Inflammatory macrophage (primary cell): Measurements from ENCODE around the gene PIGK.
"Not testable (repeated sequence)": the region's sequence is repeated elsewhere in the genome, so short reads cannot be mapped to it uniquely, and the experiment has no call there.

Experiments used
- DNase-seq, 2 donors: peaks; one replicate each; pipeline ENCODE4 v3.0.0-alpha.2; 2020 to 2022
- total RNA-seq, 18 experiments: gene quantifications; one replicate each; lab custom pipeline; 2026; ENCODE audit warnings: mixed read lengths in 6 of 18, inconsistent platforms in 2 of 18; lab: John Stamatoyannopoulos, UW

Gene PIGK
- total RNA-seq, result 25.4 to 80.4 (median 53.4) reads per million in 18 experiments

- peak; percentile 89 for DNase-seq
Measured at GRCh38 chr1:77219166-77219887, at the start of gene PIGK. TSS of gene PIGK (minus strand) at chr1:77219430. CDS start at chr1:77219402, 28 bp downstream.

GRCh38 chr1:77267035-77267434 lies 47.8 kb upstream of the PIGK start:
- DNase-seq, result no peak

GRCh38 chr1:77265180-77265579 lies 46.0 kb upstream of the PIGK start:
- DNase-seq, result no peak

GRCh38 chr1:77263708-77264107 lies 44.5 kb upstream of the PIGK start:
- no peak for DNase-seq

- no peak for DNase-seq
Measured at GRCh38 chr1:77253211-77253610, 34.0 kb upstream of the PIGK start.

- no peak for DNase-seq
Measured at GRCh38 chr1:77250126-77250525, 30.9 kb upstream of the PIGK start.

- no peak for DNase-seq
Measured at GRCh38 chr1:77245830-77246229, 26.6 kb upstream of the PIGK start.

- DNase-seq, result no peak
Measured at GRCh38 chr1:77239311-77239710, 20.1 kb upstream of the PIGK start.

GRCh38 chr1:77238462-77238861 lies 19.2 kb upstream of the PIGK start:
- peak; percentile 27 to 40 for DNase-seq

GRCh38 chr1:77234943-77235342 lies 15.7 kb upstream of the PIGK start:
- DNase-seq, result no peak

GRCh38 chr1:77234096-77234495 lies 14.9 kb upstream of the PIGK start:
- no peak for DNase-seq

- no peak for DNase-seq
Measured at GRCh38 chr1:77232829-77233228, 13.6 kb upstream of the PIGK start.

- no peak for DNase-seq
Measured at GRCh38 chr1:77230051-77230450, 10.8 kb upstream of the PIGK start.

- DNase-seq, result no peak
Measured at GRCh38 chr1:77228836-77229235, 9.6 kb upstream of the PIGK start.

- peak; percentile 42 to 48 for DNase-seq
Measured at GRCh38 chr1:77227381-77227780, 8.2 kb upstream of the PIGK start.

GRCh38 chr1:77222496-77222895 lies 3.3 kb upstream of the PIGK start:
- DNase-seq, result no peak

GRCh38 chr1:77220687-77221463 lies 1.6 kb upstream of the PIGK start:
- DNase-seq, result no peak

- DNase-seq, result no peak
Measured at GRCh38 chr1:77218477-77219165, 609 bp downstream of the PIGK start.

- not testable (repeated sequence) for DNase-seq
Measured at GRCh38 chr1:77204043-77204442, 15.2 kb downstream of the PIGK start.

GRCh38 chr1:77202751-77203150 lies 16.5 kb downstream of the PIGK start:
- DNase-seq, result no peak

GRCh38 chr1:77200806-77201205 lies 18.4 kb downstream of the PIGK start:
- DNase-seq, result no peak

- no peak for DNase-seq
Measured at GRCh38 chr1:77200293-77200692, 18.9 kb downstream of the PIGK start.

- no peak for DNase-seq
Measured at GRCh38 chr1:77197351-77197750, 21.9 kb downstream of the PIGK start.
